Endodermal cell (in vitro differentiated cells): ENCODE results near the gene RAB3IP. TPM values are rescaled to one million over a fixed set of nuclear protein-coding genes. Genes with fewer than 3 reads are reported as not detected.
A peak's percentile ranks its signal among the peaks of the same experiment; 100 is the strongest.

Experiments
- DNase-seq: peaks from one replicate; pipeline ENCODE4 v3.0.0-alpha.2; 2017
- H3K27ac ChIP-seq: 2 replicates; pipeline ENCODE4 v1.5.1; 2013; ENCODE audit warnings: mild to moderate bottlenecking, low read depth, low read length, moderate library complexity
- H3K27me3 ChIP-seq: 2 replicates; pipeline ENCODE4 v1.6.1; 2013; ENCODE audit warnings: mild to moderate bottlenecking, low read length, moderate library complexity; ENCODE audit not compliant: insufficient read depth, control insufficient read depth, poor library complexity, severe bottlenecking
- H3K36me3 ChIP-seq: 2 replicates; pipeline ENCODE4 v1.7.0; 2013; ENCODE audit warnings: mild to moderate bottlenecking, low read length, moderate library complexity; ENCODE audit not compliant: control insufficient read depth, insufficient read depth
- H3K4me1 ChIP-seq: one replicate; pipeline ENCODE4 v1.7.0; 2013; ENCODE audit warnings: low read length; ENCODE audit not compliant: control insufficient read depth, insufficient read depth
- H3K4me3 ChIP-seq: 2 replicates; pipeline ENCODE4 v1.5.1; 2013; ENCODE audit warnings: mild to moderate bottlenecking, low read length, moderate library complexity
- H3K9ac ChIP-seq: 2 replicates; pipeline ENCODE4 v1.6.1; 2013; ENCODE audit warnings: mild to moderate bottlenecking, low read length, moderate library complexity; ENCODE audit not compliant: poor library complexity, severe bottlenecking; ENCODE audit errors: extremely low read depth
- H3K9me3 ChIP-seq: 2 replicates; pipeline ENCODE4 v1.6.1; 2013; ENCODE audit warnings: mild to moderate bottlenecking, low read length, moderate library complexity; ENCODE audit not compliant: control insufficient read depth
- H3K27ac Mint-ChIP-seq: 2 replicates; pipeline ENCODE4 v1.8.0; 2020; ENCODE audit warnings: mixed read lengths
- H3K27me3 Mint-ChIP-seq: 2 replicates; pipeline ENCODE4 v1.8.0; 2021; ENCODE audit warnings: mild to moderate bottlenecking, mixed read lengths; ENCODE audit not compliant: insufficient read depth
- H3K36me3 Mint-ChIP-seq: 2 replicates; pipeline ENCODE4 v1.8.0; 2020; ENCODE audit warnings: low read depth, mixed read lengths
- H3K4me1 Mint-ChIP-seq: 2 replicates; pipeline ENCODE4 v1.8.0; 2020; ENCODE audit warnings: mixed read lengths
- H3K4me3 Mint-ChIP-seq: 2 replicates; pipeline ENCODE4 v1.8.0; 2020; ENCODE audit warnings: mild to moderate bottlenecking, moderate library complexity, mixed read lengths
- H3K9me3 Mint-ChIP-seq: 2 replicates; pipeline ENCODE4 v1.8.0; 2020; ENCODE audit warnings: mild to moderate bottlenecking, mixed read lengths
- WGBS, 2 experiments: methylation state at CpG; one replicate each; pipeline versions ENCODE4 v1.1.5 to v1.1.7; 2013; ENCODE audit warnings: missing lambda C conversion rate in 2 of 2, mixed read lengths in 1 of 2; ENCODE audit not compliant: insufficient coverage in 1 of 2, insufficient read length in 1 of 2; 5-methylcytosine and 5-hydroxymethylcytosine counted together
- total RNA-seq, 2 donors: library from RNA; stranded (reverse); fragmentation: NEBNext Ultra II Directional in 1 of 2; extraction: Animal tissue kit (Norgen Biotek cat#: 25700) in 1 of 2; gene quantifications; 2 replicates in 1 of 2; 3 replicates in 1 of 2; pipeline ENCODE4 v1.2.1, GENCODE V29; 2021
- TF ChIP-seq, protein P1 (sequence below): fragments of 200-600 bp; sonication (generic); conservative IDR thresholded peaks from 2 replicates; pipeline ENCODE4 v1.5.0; 2021; ENCODE audit warnings: antibody characterized with exemption, mild to moderate bottlenecking

RAB3IP gene
- total RNA-seq, 2 donors from 2014 or later = 48.3 to 52.8 TPM

DNA sequence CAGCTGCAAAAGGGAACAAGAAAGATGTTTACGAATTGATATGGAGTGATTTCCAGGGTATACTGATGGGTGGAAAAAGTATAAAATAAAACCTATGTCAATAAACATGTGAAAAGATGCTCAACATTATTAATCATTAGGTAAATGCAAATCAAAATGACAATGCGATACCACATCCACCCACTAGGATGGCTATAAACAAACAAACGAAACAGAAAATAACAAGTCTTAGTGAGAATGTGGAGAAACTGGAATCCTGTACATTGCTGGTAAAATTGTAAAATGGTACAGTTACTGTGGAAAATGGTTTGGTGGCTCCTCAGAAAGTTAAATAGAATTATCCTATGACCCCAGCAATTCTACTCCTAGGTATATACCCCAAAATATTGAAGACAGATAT is 30.0 kb upstream of the RAB3IP start:
- no peaks in the 10 kb centered on the region for H3K36me3 ChIP-seq
- Mint-ChIP-seq H3K27ac (no peak overlapping the region), H3K36me3 (no peaks in the 10 kb centered on the region), H3K4me3 (no peak overlapping the region), H3K27me3 (no peaks in the 10 kb centered on the region), H3K9me3 (no peaks in the 10 kb centered on the region), H3K4me1 (no peaks in the 10 kb centered on the region)
- WGBS, 2 experiments = 100% methylated on average over 1 to 2 of the region's 3 CpGs
- H3K27me3 ChIP-seq = no peaks in the 10 kb centered on the region
- no peak overlapping the region for H3K27ac ChIP-seq
- no peaks in the 10 kb centered on the region for H3K4me1 ChIP-seq
- H3K4me3 ChIP-seq = no peak overlapping the region
- no peak for DNase-seq
- no peak overlapping the region for H3K9ac ChIP-seq
- TF ChIP-seq, protein P1, sequence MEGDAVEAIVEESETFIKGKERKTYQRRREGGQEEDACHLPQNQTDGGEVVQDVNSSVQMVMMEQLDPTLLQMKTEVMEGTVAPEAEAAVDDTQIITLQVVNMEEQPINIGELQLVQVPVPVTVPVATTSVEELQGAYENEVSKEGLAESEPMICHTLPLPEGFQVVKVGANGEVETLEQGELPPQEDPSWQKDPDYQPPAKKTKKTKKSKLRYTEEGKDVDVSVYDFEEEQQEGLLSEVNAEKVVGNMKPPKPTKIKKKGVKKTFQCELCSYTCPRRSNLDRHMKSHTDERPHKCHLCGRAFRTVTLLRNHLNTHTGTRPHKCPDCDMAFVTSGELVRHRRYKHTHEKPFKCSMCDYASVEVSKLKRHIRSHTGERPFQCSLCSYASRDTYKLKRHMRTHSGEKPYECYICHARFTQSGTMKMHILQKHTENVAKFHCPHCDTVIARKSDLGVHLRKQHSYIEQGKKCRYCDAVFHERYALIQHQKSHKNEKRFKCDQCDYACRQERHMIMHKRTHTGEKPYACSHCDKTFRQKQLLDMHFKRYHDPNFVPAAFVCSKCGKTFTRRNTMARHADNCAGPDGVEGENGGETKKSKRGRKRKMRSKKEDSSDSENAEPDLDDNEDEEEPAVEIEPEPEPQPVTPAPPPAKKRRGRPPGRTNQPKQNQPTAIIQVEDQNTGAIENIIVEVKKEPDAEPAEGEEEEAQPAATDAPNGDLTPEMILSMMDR = peak; percentile 57
- no peaks in the 10 kb centered on the region for H3K9me3 ChIP-seq

DNA sequence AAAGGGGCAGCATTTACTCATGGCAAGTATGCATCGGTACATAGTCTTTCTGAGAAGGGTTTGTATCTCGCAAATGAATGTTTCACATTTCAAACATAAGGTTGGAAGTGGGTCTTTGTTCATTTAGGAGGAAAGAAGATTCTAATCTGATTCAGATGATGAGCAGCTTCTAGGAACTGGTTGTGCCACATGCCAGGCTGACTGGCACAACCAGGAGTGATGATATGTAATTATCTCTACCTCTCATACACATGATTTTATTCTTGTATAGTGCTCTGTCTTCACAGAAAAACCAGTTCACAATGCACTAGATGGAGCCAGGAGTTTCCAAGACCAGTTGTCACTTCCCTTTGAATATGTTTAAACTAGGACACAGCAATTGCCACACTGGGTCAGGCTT is 25.8 kb upstream of the RAB3IP start:
- no peaks in the 10 kb centered on the region for H3K27me3 Mint-ChIP-seq

DNA sequence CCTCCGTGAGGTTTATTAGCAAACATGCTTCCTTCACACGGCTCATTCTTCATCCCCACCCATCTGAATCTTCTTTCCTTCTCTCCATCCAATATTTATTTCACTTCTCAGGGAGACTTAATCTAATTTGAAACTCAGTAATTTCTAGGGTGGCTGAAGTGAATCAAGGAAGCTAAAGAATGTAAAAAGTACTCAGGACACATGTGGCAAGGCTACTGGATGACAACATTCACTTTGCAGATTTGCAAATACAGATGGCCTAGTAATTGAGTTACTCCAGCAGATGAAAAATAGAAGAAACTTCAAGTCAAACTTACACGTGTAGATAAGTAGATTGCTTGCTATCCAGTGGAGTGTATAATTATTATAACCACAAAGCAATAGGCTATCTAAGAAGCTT is 24.1 kb upstream of the RAB3IP start:
- H3K4me3 ChIP-seq = no peak overlapping the region
- Mint-ChIP-seq H3K9me3 (no peaks in the 10 kb centered on the region), H3K4me3 (no peak overlapping the region), H3K4me1 (no peaks in the 10 kb centered on the region), H3K36me3 (no peaks in the 10 kb centered on the region), H3K27ac (no peak overlapping the region), H3K27me3 (no peaks in the 10 kb centered on the region)
- no peaks in the 10 kb centered on the region for H3K27me3 ChIP-seq
- H3K4me1 ChIP-seq = no peaks in the 10 kb centered on the region
- no peak overlapping the region for H3K27ac ChIP-seq
- no peak for DNase-seq
- WGBS, 2 experiments = 84 to 90% methylated on average over 2 to 3 of the region's 3 CpGs
- H3K9ac ChIP-seq = no peak overlapping the region
- no peaks in the 10 kb centered on the region for H3K9me3 ChIP-seq
- TF ChIP-seq, protein P1 = no peak
- H3K36me3 ChIP-seq = no peaks in the 10 kb centered on the region

More for the DNA sequence above, 25.8 kb upstream of the RAB3IP start:
- Histone ChIP-seq H3K9ac (no peak overlapping the region), H3K27me3 (no peaks in the 10 kb centered on the region), H3K9me3 (no peaks in the 10 kb centered on the region), H3K4me3 (no peak overlapping the region), H3K27ac (no peak overlapping the region), H3K4me1 (no peaks in the 10 kb centered on the region), H3K36me3 (no peaks in the 10 kb centered on the region)
- no peaks in the 10 kb centered on the region for H3K9me3 Mint-ChIP-seq
- WGBS, 2 experiments = 94 to 96% methylated on average over 2 of the region's 2 CpGs
- TF ChIP-seq, protein P1 = no peak
- H3K4me3 Mint-ChIP-seq = no peak overlapping the region
- H3K36me3 Mint-ChIP-seq = no peaks in the 10 kb centered on the region
- no peak overlapping the region for H3K27ac Mint-ChIP-seq
- H3K4me1 Mint-ChIP-seq = no peaks in the 10 kb centered on the region
- no peak for DNase-seq
